ENCODE measurements around the gene GSC2. TPM values are rescaled to one million over a fixed set of nuclear protein-coding genes. Genes with fewer than 3 reads are reported as not detected.

GSC2 gene
- total and polyA plus RNA-seq, 9 of the 15 experiments (the other 6 are each of a cell fraction or from before 2014, with no cell fraction given), result not detected

DNA sequence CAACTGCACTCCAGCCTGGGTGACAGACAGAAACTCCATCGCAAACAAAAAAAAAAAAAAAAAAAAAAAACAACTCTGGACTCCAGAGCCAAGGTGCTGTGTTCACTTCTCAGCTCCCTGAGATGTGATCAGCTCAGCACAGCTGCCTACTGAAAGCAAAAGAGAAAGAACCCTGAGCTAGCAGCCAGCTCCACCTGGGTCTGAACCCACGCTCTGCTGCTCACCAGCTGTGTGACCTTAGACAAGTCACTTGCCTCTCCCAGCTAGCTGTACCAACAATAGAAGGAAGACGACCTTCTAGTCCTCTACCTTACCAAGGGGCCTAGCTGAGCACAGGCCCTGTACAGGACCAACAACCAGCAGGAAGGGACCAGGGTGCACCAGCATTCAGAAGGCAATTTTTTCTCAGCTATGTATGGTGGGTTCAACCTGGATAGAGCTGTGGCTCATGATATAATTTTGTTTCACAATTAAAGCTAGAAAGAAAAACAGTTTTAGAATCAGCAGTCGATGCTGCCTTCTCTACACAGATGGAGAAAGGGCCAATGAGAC is 31.7 kb downstream of the GSC2 start (continued):
- TF ChIP-seq, protein P1, sequence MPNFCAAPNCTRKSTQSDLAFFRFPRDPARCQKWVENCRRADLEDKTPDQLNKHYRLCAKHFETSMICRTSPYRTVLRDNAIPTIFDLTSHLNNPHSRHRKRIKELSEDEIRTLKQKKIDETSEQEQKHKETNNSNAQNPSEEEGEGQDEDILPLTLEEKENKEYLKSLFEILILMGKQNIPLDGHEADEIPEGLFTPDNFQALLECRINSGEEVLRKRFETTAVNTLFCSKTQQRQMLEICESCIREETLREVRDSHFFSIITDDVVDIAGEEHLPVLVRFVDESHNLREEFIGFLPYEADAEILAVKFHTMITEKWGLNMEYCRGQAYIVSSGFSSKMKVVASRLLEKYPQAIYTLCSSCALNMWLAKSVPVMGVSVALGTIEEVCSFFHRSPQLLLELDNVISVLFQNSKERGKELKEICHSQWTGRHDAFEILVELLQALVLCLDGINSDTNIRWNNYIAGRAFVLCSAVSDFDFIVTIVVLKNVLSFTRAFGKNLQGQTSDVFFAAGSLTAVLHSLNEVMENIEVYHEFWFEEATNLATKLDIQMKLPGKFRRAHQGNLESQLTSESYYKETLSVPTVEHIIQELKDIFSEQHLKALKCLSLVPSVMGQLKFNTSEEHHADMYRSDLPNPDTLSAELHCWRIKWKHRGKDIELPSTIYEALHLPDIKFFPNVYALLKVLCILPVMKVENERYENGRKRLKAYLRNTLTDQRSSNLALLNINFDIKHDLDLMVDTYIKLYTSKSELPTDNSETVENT (CRISPR knock-in tag; IDR thresholded peaks at IDR 0.05), result peak; percentile 52; the same call in 1 of the 2 replicates
- no peak for TF ChIP-seq CREM (IDR thresholded peaks at IDR 0.05; ENCODE audit: low read depth)
- 0 out of 2 replicates have a peak, but pooled peaks have one; percentile 2 for TF ChIP-seq ZFP30 (CRISPR knock-in tag; IDR thresholded peaks at IDR 0.05; ENCODE audit: borderline replicate concordance)
- no peak for TF ChIP-seq E2F3 (CRISPR knock-in tag; IDR thresholded peaks at IDR 0.05)
- TF ChIP-seq FIP1L1 (IDR thresholded peaks at IDR 0.05; ENCODE audit: low read depth, low read length, poor library complexity, severe bottlenecking), result no peak
- TF ChIP-seq SP2 (IDR thresholded peaks at IDR 0.05; ENCODE audit: extremely low read depth, low read depth, low read length, poor library complexity, severe bottlenecking), result peak; percentile 9
- peak; percentile 57 for TF ChIP-seq CHD1 (IDR thresholded peaks at IDR 0.05; ENCODE audit: low read length)
- TF ChIP-seq CTBP1 (IDR thresholded peaks at IDR 0.05; ENCODE audit: borderline replicate concordance), result no peak
- no peak for TF ChIP-seq CREB5 (CRISPR knock-in tag; IDR thresholded peaks at IDR 0.05)
- no peak for TF ChIP-seq KDM5B (IDR thresholded peaks at IDR 0.05; ENCODE audit: insufficient replicate concordance, low read depth, low read length)
- TF ChIP-seq SRSF9 (IDR thresholded peaks at IDR 0.05; ENCODE audit: borderline replicate concordance, low read depth, low read length), result no peak

All from K562 (cell line).